Liver (tissue), 9 donors: Measurements from ENCODE around the gene NMUR2. TPM values are rescaled to one million over a fixed set of nuclear protein-coding genes. Genes with fewer than 3 reads are reported as not detected.

Experiments
- DNase-seq: peaks from one replicate; pipeline ENCODE4 v3.0.0-alpha.2; 2017; ENCODE audit warnings: low spot score
- H3K27ac ChIP-seq, 2 donors: one replicate each; pipeline ENCODE4 v1.7.0; 2013; ENCODE audit warnings: inconsistent platforms in 2 of 2, low read length in 2 of 2, control low read depth in 1 of 2, low read depth in 1 of 2, mild to moderate bottlenecking in 1 of 2
- H3K27me3 ChIP-seq, 4 donors: one replicate each; pipeline versions ENCODE4 v1.6.1 to v1.7.0; 2013; ENCODE audit warnings: low read length in 3 of 4, inconsistent platforms in 1 of 4, mild to moderate bottlenecking in 1 of 4, moderate library complexity in 1 of 4; ENCODE audit not compliant: control insufficient read depth in 4 of 4, insufficient read depth in 4 of 4
- H3K36me3 ChIP-seq, 4 donors: one replicate each; pipeline versions ENCODE4 v1.6.1 to v1.7.0; 2013; ENCODE audit warnings: low read length in 3 of 4, mild to moderate bottlenecking in 3 of 4, low read depth in 1 of 4, moderate library complexity in 1 of 4; ENCODE audit not compliant: control insufficient read depth in 4 of 4, insufficient read depth in 3 of 4
- H3K4me1 ChIP-seq, 4 donors: one replicate each; pipeline versions ENCODE4 v1.6.1 to v1.7.0; 2013; ENCODE audit warnings: low read length in 3 of 4, mild to moderate bottlenecking in 3 of 4, moderate library complexity in 1 of 4; ENCODE audit not compliant: control insufficient read depth in 4 of 4, insufficient read depth in 4 of 4
- H3K4me3 ChIP-seq, 3 donors: one replicate each; pipeline versions ENCODE4 v1.6.1 to v1.7.0; 2013; ENCODE audit warnings: low read length in 3 of 3, control low read depth in 1 of 3, low read depth in 1 of 3, mild to moderate bottlenecking in 1 of 3
- H3K9ac ChIP-seq, 2 donors: one replicate each; pipeline ENCODE4 v1.7.0; 2013; ENCODE audit warnings: low read length in 2 of 2, mild to moderate bottlenecking in 2 of 2, moderate library complexity in 2 of 2, control low read depth in 1 of 2, low read depth in 1 of 2
- H3K9me3 ChIP-seq, 4 donors: one replicate each; pipeline versions ENCODE4 v1.6.1 to v1.7.0; 2013; ENCODE audit warnings: low read length in 3 of 4; ENCODE audit not compliant: control insufficient read depth in 4 of 4
- ATF3 ChIP-seq: IDR thresholded peaks from 2 replicates; pipeline ENCODE4 v1.6.1; 2016; ENCODE audit warnings: antibody characterized with exemption
- EGR1 ChIP-seq, 2 donors: IDR thresholded peaks; 2 replicates each; pipeline ENCODE4 v1.6.1; 2016 to 2018; ENCODE audit warnings: antibody characterized with exemption in 2 of 2, low read depth in 2 of 2
- FOXA1 ChIP-seq: IDR thresholded peaks from 2 replicates; pipeline ENCODE4 v1.6.1; 2016; ENCODE audit warnings: antibody characterized with exemption
- FOXA2 ChIP-seq: IDR thresholded peaks from 2 replicates; pipeline ENCODE4 v1.6.1; 2016; ENCODE audit warnings: antibody characterized with exemption
- GABPA ChIP-seq, 2 donors: IDR thresholded peaks in 1 of 2; conservative IDR thresholded peaks in 1 of 2; 2 replicates each; pipeline ENCODE4 v1.6.1; 2016; ENCODE audit warnings: antibody characterized with exemption in 2 of 2, mild to moderate bottlenecking in 1 of 2, moderate library complexity in 1 of 2
- HNF4A ChIP-seq, 2 donors: conservative IDR thresholded peaks; 2 replicates each; pipeline ENCODE4 v1.6.1; 2016; ENCODE audit warnings: antibody characterized with exemption in 2 of 2, mild to moderate bottlenecking in 2 of 2
- HNF4G ChIP-seq: IDR thresholded peaks from 2 replicates; pipeline ENCODE4 v1.6.1; 2016; ENCODE audit warnings: antibody characterized with exemption
- JUND ChIP-seq, 2 donors: IDR thresholded peaks; 2 replicates each; pipeline ENCODE4 v1.6.1; 2016; ENCODE audit warnings: antibody characterized with exemption in 2 of 2
- MAX ChIP-seq: IDR thresholded peaks from 2 replicates; pipeline ENCODE4 v1.6.1; 2016; ENCODE audit warnings: antibody characterized with exemption
- NR2F2 ChIP-seq: IDR thresholded peaks from 2 replicates; pipeline ENCODE4 v1.6.1; 2016; ENCODE audit warnings: antibody characterized with exemption
- RAD21 ChIP-seq, 2 donors: IDR thresholded peaks; 2 replicates each; pipeline ENCODE4 v1.6.1; 2016; ENCODE audit warnings: antibody characterized with exemption in 2 of 2, mild to moderate bottlenecking in 2 of 2
- RXRA ChIP-seq, 2 donors: IDR thresholded peaks; 2 replicates each; pipeline ENCODE4 v1.6.1; 2017 to 2018; ENCODE audit warnings: antibody characterized with exemption in 2 of 2, mild to moderate bottlenecking in 1 of 2
- SP1 ChIP-seq: IDR thresholded peaks from 2 replicates; pipeline ENCODE4 v1.6.1; 2018; ENCODE audit warnings: antibody characterized with exemption, mild to moderate bottlenecking
- TAF1 ChIP-seq: conservative IDR thresholded peaks from 2 replicates; pipeline ENCODE4 v1.6.1; 2016; ENCODE audit warnings: antibody characterized with exemption, mild to moderate bottlenecking
- YY1 ChIP-seq: IDR thresholded peaks from 2 replicates; pipeline ENCODE4 v1.6.1; 2016; ENCODE audit warnings: antibody characterized with exemption, mild to moderate bottlenecking
- ZBTB33 ChIP-seq: IDR thresholded peaks from 2 replicates; pipeline ENCODE4 v1.6.1; 2016; ENCODE audit warnings: antibody characterized with exemption
- WGBS: extraction: QIAGEN DNeasy Blood & Tissue Kit; methylation state at CpG from one replicate; pipeline ENCODE4 v1.1.7; 2013; 5-methylcytosine and 5-hydroxymethylcytosine counted together
- polyA plus RNA-seq, 2 donors: library from polyadenylated mRNA; stranded (reverse) in 1 of 2; unstranded in 1 of 2; fragments of 200-250 nt in 1 of 2; fragments of >200 nt in 1 of 2; fragmentation: Nextera tagmentation in 1 of 2; extraction: Ambion mirVana in 1 of 2; gene quantifications; one replicate each; pipeline versions ENCODE4 v1.2.1 to v1.2.3, GENCODE V29; 2013 to 2015
- total RNA-seq, 2 donors: library from RNA; depleted of rRNA; stranded (reverse); fragments of >200 nt; gene quantifications; one replicate each; pipeline ENCODE4 v1.2.3, GENCODE V29; 2014
- TF ChIP-seq, protein P1 (sequence below): IDR thresholded peaks from 2 replicates; pipeline ENCODE4 v1.6.1; 2016; ENCODE audit warnings: antibody characterized with exemption, mild to moderate bottlenecking
- TF ChIP-seq, protein P2 (sequence below): fragments of 150-350 bp; IDR thresholded peaks from 2 replicates; pipeline ENCODE4 v1.5.1; 2017; ENCODE audit warnings: improper control_type of control experiment, low read depth, low read length; ENCODE audit not compliant: missing input control
- donor health status: healthy.
- donor health status: healthy.
- donor health status: healthy.
- donor health status: healthy.
- donor health status: healthy.

The NMUR2 gene
- total and polyA plus RNA-seq, 4 donors: not detected

- Histone ChIP-seq H3K4me1 (no peaks in the 10 kb centered on the region), H3K27ac (no peak overlapping the region), H3K36me3 (no peaks in the 10 kb centered on the region), H3K9me3 (peaks cover 0 to 3% (median 1%) of the 10 kb centered on the region in 4 donors), H3K9ac (no peak overlapping the region), H3K27me3 (peaks cover 0 to 3% (median 0%) of the 10 kb centered on the region in 4 donors), H3K4me3 (no peak overlapping the region)
- DNase-seq: no peak
- WGBS: 67% methylated on average over 1 of the region's 1 CpG
- no peak for TF ChIP-seq SP1
- no peak for TF ChIP-seq GABPA (IDR thresholded peaks at IDR 0.05 in 1 of 2, conservative IDR thresholded peaks at IDR 0.05 in 1 of 2)
- no peak for TF ChIP-seq TAF1
- TF ChIP-seq YY1: no peak
- no peak for TF ChIP-seq HNF4A (conservative IDR thresholded peaks at IDR 0.05)
- TF ChIP-seq FOXA2: no peak
- no peak for TF ChIP-seq MAX
- TF ChIP-seq, protein P1, sequence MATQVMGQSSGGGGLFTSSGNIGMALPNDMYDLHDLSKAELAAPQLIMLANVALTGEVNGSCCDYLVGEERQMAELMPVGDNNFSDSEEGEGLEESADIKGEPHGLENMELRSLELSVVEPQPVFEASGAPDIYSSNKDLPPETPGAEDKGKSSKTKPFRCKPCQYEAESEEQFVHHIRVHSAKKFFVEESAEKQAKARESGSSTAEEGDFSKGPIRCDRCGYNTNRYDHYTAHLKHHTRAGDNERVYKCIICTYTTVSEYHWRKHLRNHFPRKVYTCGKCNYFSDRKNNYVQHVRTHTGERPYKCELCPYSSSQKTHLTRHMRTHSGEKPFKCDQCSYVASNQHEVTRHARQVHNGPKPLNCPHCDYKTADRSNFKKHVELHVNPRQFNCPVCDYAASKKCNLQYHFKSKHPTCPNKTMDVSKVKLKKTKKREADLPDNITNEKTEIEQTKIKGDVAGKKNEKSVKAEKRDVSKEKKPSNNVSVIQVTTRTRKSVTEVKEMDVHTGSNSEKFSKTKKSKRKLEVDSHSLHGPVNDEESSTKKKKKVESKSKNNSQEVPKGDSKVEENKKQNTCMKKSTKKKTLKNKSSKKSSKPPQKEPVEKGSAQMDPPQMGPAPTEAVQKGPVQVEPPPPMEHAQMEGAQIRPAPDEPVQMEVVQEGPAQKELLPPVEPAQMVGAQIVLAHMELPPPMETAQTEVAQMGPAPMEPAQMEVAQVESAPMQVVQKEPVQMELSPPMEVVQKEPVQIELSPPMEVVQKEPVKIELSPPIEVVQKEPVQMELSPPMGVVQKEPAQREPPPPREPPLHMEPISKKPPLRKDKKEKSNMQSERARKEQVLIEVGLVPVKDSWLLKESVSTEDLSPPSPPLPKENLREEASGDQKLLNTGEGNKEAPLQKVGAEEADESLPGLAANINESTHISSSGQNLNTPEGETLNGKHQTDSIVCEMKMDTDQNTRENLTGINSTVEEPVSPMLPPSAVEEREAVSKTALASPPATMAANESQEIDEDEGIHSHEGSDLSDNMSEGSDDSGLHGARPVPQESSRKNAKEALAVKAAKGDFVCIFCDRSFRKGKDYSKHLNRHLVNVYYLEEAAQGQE: no peak
- no peak for TF ChIP-seq RXRA (IDR thresholded peaks at IDR 0.05)
- TF ChIP-seq, protein P2, sequence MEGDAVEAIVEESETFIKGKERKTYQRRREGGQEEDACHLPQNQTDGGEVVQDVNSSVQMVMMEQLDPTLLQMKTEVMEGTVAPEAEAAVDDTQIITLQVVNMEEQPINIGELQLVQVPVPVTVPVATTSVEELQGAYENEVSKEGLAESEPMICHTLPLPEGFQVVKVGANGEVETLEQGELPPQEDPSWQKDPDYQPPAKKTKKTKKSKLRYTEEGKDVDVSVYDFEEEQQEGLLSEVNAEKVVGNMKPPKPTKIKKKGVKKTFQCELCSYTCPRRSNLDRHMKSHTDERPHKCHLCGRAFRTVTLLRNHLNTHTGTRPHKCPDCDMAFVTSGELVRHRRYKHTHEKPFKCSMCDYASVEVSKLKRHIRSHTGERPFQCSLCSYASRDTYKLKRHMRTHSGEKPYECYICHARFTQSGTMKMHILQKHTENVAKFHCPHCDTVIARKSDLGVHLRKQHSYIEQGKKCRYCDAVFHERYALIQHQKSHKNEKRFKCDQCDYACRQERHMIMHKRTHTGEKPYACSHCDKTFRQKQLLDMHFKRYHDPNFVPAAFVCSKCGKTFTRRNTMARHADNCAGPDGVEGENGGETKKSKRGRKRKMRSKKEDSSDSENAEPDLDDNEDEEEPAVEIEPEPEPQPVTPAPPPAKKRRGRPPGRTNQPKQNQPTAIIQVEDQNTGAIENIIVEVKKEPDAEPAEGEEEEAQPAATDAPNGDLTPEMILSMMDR: no peak
- TF ChIP-seq RAD21 (IDR thresholded peaks at IDR 0.05): no peak
- TF ChIP-seq ATF3: no peak
- no peak for TF ChIP-seq JUND (IDR thresholded peaks at IDR 0.05)
- no peak for TF ChIP-seq HNF4G
- no peak for TF ChIP-seq EGR1 (IDR thresholded peaks at IDR 0.05; ENCODE audit: low read depth in 2 of 2)
- no peak for TF ChIP-seq FOXA1
- no peak for TF ChIP-seq ZBTB33
- no peak for TF ChIP-seq NR2F2
These were observed 7.0 kb upstream of the NMUR2 start for GRCh38 chr5:152412129-152412528.
